ENCODE data around the gene ITPRID1. TPM values are rescaled to one million over a fixed set of nuclear protein-coding genes. Genes with fewer than 3 reads are reported as not detected.

The ITPRID1 gene
- total RNA-seq, 2 experiments from 2014 or later = not detected

- H3K27ac Mint-ChIP-seq = no peak overlapping the region
- no peak overlapping the region for H3K4me3 Mint-ChIP-seq
- ChIA-PET POLR2A (no interaction called here), CTCF (no interaction called here)
- H3K4me1 Mint-ChIP-seq (ENCODE audit: low read depth) = no peaks in the 10 kb centered on the region
- Histone ChIP-seq H3K27ac (ENCODE audit: low read depth in 1 of 2, low read length in 2 of 2) (no peak overlapping the region), H3K9me3 (ENCODE audit: control insufficient read depth in 1 of 2, insufficient read depth in 1 of 2, low read length in 2 of 2) (no peaks in the 10 kb centered on the region), H3K36me3 (ENCODE audit: insufficient read depth, low read length) (no peaks in the 10 kb centered on the region), H3K27me3 (ENCODE audit: control insufficient read depth in 1 of 2, insufficient read depth in 2 of 2, low read length in 2 of 2) (no peaks in the 10 kb centered on the region), H3K4me1 (ENCODE audit: insufficient read depth, low read length) (no peaks in the 10 kb centered on the region), H3K4me3 (ENCODE audit: low read length) (no peak overlapping the region)
- no peaks in the 10 kb centered on the region for H3K9me3 Mint-ChIP-seq
- no peaks in the 10 kb centered on the region for H3K27me3 Mint-ChIP-seq
- DNase-seq = no peak
- TF ChIP-seq CTCF (IDR thresholded peaks at IDR 0.05) = no peak
- H3K36me3 Mint-ChIP-seq (ENCODE audit: low read depth) = no peaks in the 10 kb centered on the region
- intact Hi-C loops (cut with DNase I, micrococcal nuclease) = no loop called here
- ATAC-seq (ENCODE audit: poor library complexity) = no peak
These were observed 36.8 kb upstream of the ITPRID1 start for GRCh38 chr7:31476941-31477677.

- no peaks in the 10 kb centered on the region for H3K36me3 Mint-ChIP-seq (ENCODE audit: low read depth)
- DNase-seq (no peak), ATAC-seq (ENCODE audit: poor library complexity) (no peak)
- Histone ChIP-seq H3K27ac (ENCODE audit: low read depth in 1 of 2, low read length in 2 of 2) (no peak overlapping the region), H3K9me3 (ENCODE audit: control insufficient read depth in 1 of 2, insufficient read depth in 1 of 2, low read length in 2 of 2) (no peaks in the 10 kb centered on the region), H3K4me1 (ENCODE audit: insufficient read depth, low read length) (no peaks in the 10 kb centered on the region), H3K36me3 (ENCODE audit: insufficient read depth, low read length) (no peaks in the 10 kb centered on the region), H3K4me3 (ENCODE audit: low read length) (no peak overlapping the region), H3K27me3 (ENCODE audit: control insufficient read depth in 1 of 2, insufficient read depth in 2 of 2, low read length in 2 of 2) (no peaks in the 10 kb centered on the region)
- POLR2A ChIA-PET = no interaction called here
- no peak for TF ChIP-seq CTCF (IDR thresholded peaks at IDR 0.05)
- CTCF ChIA-PET = no interaction called here
- H3K27me3 Mint-ChIP-seq = no peaks in the 10 kb centered on the region
- H3K9me3 Mint-ChIP-seq = no peaks in the 10 kb centered on the region
- intact Hi-C loops (cut with DNase I, micrococcal nuclease) = no loop called here
- H3K4me1 Mint-ChIP-seq (ENCODE audit: low read depth) = no peaks in the 10 kb centered on the region
- no peak overlapping the region for H3K4me3 Mint-ChIP-seq
- H3K27ac Mint-ChIP-seq = no peak overlapping the region
These were observed 35.9 kb upstream of the ITPRID1 start for GRCh38 chr7:31478018-31478417.

- Histone ChIP-seq H3K27me3 (ENCODE audit: control insufficient read depth in 1 of 2, insufficient read depth in 2 of 2, low read length in 2 of 2) (no peaks in the 10 kb centered on the region), H3K9me3 (ENCODE audit: control insufficient read depth in 1 of 2, insufficient read depth in 1 of 2, low read length in 2 of 2) (no peaks in the 10 kb centered on the region), H3K36me3 (ENCODE audit: insufficient read depth, low read length) (no peaks in the 10 kb centered on the region), H3K27ac (ENCODE audit: low read depth in 1 of 2, low read length in 2 of 2) (no peak overlapping the region), H3K4me3 (ENCODE audit: low read length) (no peak overlapping the region), H3K4me1 (ENCODE audit: insufficient read depth, low read length) (no peaks in the 10 kb centered on the region)
- Mint-ChIP-seq H3K4me1 (ENCODE audit: low read depth) (no peaks in the 10 kb centered on the region), H3K27ac (no peak overlapping the region), H3K9me3 (no peaks in the 10 kb centered on the region), H3K36me3 (ENCODE audit: low read depth) (no peaks in the 10 kb centered on the region), H3K4me3 (no peak overlapping the region), H3K27me3 (no peaks in the 10 kb centered on the region)
- CTCF ChIA-PET = no interaction called here
- ATAC-seq (ENCODE audit: poor library complexity) (no peak), DNase-seq (no peak)
- POLR2A ChIA-PET = no interaction called here
- intact Hi-C loops (cut with DNase I, micrococcal nuclease) = no loop called here
- TF ChIP-seq CTCF (IDR thresholded peaks at IDR 0.05) = no peak
These were observed 35.2 kb upstream of the ITPRID1 start for GRCh38 chr7:31478721-31479120.

Data from CD4-positive, alpha-beta T cell (primary cell).